Mesodermal cell (in vitro differentiated cells): ENCODE data around the gene TMEM63A.
"Not testable (repeated sequence)": the region's sequence is repeated elsewhere in the genome, so short reads cannot be mapped to it uniquely, and the experiment has no call there.

Source experiments
- H3K27ac ChIP-seq: 2 replicates; pipeline ENCODE4 v1.7.0; 2013; ENCODE audit warnings: mild to moderate bottlenecking, low read depth, low read length, moderate library complexity; ENCODE audit not compliant: severe bottlenecking
- H3K36me3 ChIP-seq: 2 replicates; pipeline ENCODE4 v1.7.1; 2013; ENCODE audit warnings: mild to moderate bottlenecking, low read length, moderate library complexity; ENCODE audit not compliant: control insufficient read depth, insufficient read depth
- H3K4me1 ChIP-seq: one replicate; pipeline ENCODE4 v1.7.1; 2013; ENCODE audit warnings: mild to moderate bottlenecking, low read length; ENCODE audit not compliant: insufficient read depth, control insufficient read depth, poor library complexity, severe bottlenecking
- H3K4me3 ChIP-seq: 2 replicates; pipeline ENCODE4 v1.7.0; 2013; ENCODE audit warnings: low read length, control low read depth, mild to moderate bottlenecking; ENCODE audit not compliant: insufficient read depth, poor library complexity, severe bottlenecking; ENCODE audit errors: extremely low read depth
- H3K9me3 ChIP-seq: 2 replicates; pipeline ENCODE4 v1.7.1; 2013; ENCODE audit warnings: mild to moderate bottlenecking, low read length, moderate library complexity; ENCODE audit not compliant: control insufficient read depth
- WGBS, 2 experiments: methylation state at CpG; one replicate each; pipeline ENCODE4 v1.1.5; 2013; ENCODE audit warnings: missing lambda C conversion rate in 2 of 2; ENCODE audit not compliant: insufficient coverage in 2 of 2; 5-methylcytosine and 5-hydroxymethylcytosine counted together

The TMEM63A gene

GRCh38 chr1:225843426-225843795, 38.8 kb downstream of the TMEM63A start:
- Histone ChIP-seq H3K9me3 (no peaks in the 10 kb centered on the region), H3K36me3 (peaks cover 17% of the 10 kb centered on the region), H3K4me3 (no peak overlapping the region), H3K4me1 (no peaks in the 10 kb centered on the region), H3K27ac (no peak overlapping the region)
- 90 to 93% methylated on average over 5 to 6 of the region's 6 CpGs for WGBS, 2 experiments

GRCh38 chr1:225842788-225843425, 39.3 kb downstream of the TMEM63A start:
- 96 to 97% methylated on average over 6 of the region's 6 CpGs for WGBS, 2 experiments
- Histone ChIP-seq H3K4me3 (no peak overlapping the region), H3K36me3 (peaks cover 20% of the 10 kb centered on the region), H3K4me1 (no peaks in the 10 kb centered on the region), H3K9me3 (no peaks in the 10 kb centered on the region), H3K27ac (no peak overlapping the region)

- Histone ChIP-seq H3K36me3 (peaks cover 20% of the 10 kb centered on the region), H3K4me3 (no peak overlapping the region), H3K27ac (no peak overlapping the region), H3K9me3 (no peaks in the 10 kb centered on the region), H3K4me1 (no peaks in the 10 kb centered on the region)
- WGBS, 2 experiments = 92 to 94% methylated on average over 10 to 12 of the region's 12 CpGs
Observed at GRCh38 chr1:225842074-225842473, 40.1 kb downstream of the TMEM63A start.

DNA sequence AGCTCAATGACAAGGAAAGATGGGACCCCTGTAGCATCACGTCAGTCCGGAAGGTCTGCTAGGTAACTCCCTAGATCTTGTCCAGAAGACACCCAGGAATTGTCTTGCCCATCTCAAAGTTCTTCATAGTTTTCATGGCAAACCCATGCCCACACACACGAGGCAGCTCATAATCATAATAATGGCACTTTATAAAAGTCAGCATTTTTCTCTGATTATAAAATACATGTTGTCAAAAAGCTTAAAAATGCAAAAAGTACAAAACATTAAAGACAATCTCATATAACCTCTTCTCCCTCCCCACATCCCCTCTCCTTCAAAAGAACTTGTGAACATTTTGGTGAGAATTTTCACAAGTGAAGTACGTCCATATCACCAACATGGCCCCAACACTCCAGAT, 41.5 kb downstream of the TMEM63A start:
- peaks cover 21% of the 10 kb centered on the region for H3K36me3 ChIP-seq
- H3K4me3 ChIP-seq = no peak overlapping the region
- no peaks in the 10 kb centered on the region for H3K9me3 ChIP-seq
- H3K4me1 ChIP-seq = no peaks in the 10 kb centered on the region
- 79 to 92% methylated on average over 2 to 3 of the region's 4 CpGs for WGBS, 2 experiments
- no peak overlapping the region for H3K27ac ChIP-seq

- peaks cover 22% of the 10 kb centered on the region for H3K36me3 ChIP-seq
- no peak overlapping the region for H3K4me3 ChIP-seq
- H3K27ac ChIP-seq = no peak overlapping the region
- H3K9me3 ChIP-seq = no peaks in the 10 kb centered on the region
- H3K4me1 ChIP-seq = no peaks in the 10 kb centered on the region
- WGBS, 2 experiments = no CpG with 5 or more reads among the region's 1 CpG
Observed at GRCh38 chr1:225840223-225840610, 42.0 kb downstream of the TMEM63A start.

- no peak overlapping the region for H3K27ac ChIP-seq
- H3K4me3 ChIP-seq = no peak overlapping the region
- 89 to 96% methylated on average over 14 of the region's 14 CpGs for WGBS, 2 experiments
- H3K36me3 ChIP-seq = peaks cover 22% of the 10 kb centered on the region
- no peaks in the 10 kb centered on the region for H3K4me1 ChIP-seq
- no peaks in the 10 kb centered on the region for H3K9me3 ChIP-seq
Observed at GRCh38 chr1:225838793-225839192, 43.4 kb downstream of the TMEM63A start.

DNA sequence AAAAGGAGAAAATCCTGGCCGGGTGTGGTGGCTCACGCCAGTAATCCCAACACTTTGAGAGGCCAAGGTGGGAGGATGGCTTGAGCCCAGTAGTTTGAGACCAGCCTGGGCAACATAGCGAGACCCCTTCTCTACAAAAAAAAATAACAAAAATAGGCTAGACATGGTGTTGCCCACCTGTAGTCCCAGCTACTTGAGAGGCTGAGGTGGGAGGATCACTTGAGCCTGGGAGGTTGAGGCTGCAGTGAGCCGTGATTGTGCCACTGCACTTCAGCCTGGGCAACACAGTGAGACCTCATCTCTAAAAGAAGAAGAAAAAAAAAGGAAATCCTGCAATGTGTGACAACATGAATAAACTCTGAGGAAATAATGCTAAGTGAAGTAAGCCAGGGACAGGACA, 45.9 kb downstream of the TMEM63A start:
- H3K4me3 ChIP-seq, H3K27ac ChIP-seq, H3K9me3 ChIP-seq, H3K4me1 ChIP-seq: not testable (repeated sequence)
- peaks cover 34% of the 10 kb centered on the region for H3K36me3 ChIP-seq
- WGBS, 2 experiments = 83 to 95% methylated on average over 1 to 3 of the region's 4 CpGs

DNA sequence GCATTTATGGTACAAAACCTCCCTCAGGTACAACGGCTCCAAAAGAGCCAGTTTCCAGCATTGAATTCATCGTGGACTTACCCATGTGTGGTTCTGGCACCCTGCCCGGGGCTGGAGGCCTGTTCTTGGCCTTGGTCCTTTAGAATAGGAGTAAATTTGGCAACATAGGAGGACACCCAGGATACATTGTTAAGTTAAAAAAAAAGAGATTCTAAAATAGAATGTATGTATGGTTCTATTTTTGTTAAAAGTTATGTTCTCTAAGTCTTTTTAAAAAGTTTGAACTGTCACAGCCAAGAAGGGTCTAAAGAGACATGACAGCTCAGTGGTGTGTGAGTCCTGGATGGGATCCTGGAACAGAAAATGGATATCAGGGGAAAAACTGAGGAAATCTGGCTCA, 46.3 kb downstream of the TMEM63A start:
- 88 to 100% methylated on average over 3 of the region's 3 CpGs for WGBS, 2 experiments
- Histone ChIP-seq H3K27ac (no peak overlapping the region), H3K4me1 (no peaks in the 10 kb centered on the region), H3K36me3 (peaks cover 32% of the 10 kb centered on the region), H3K9me3 (no peaks in the 10 kb centered on the region), H3K4me3 (no peak overlapping the region)

GRCh38 chr1:225834417-225835329, 47.5 kb downstream of the TMEM63A start:
- peaks cover 30% of the 10 kb centered on the region for H3K36me3 ChIP-seq
- H3K4me1 ChIP-seq = no peaks in the 10 kb centered on the region
- H3K4me3 ChIP-seq = no peak overlapping the region
- 87 to 93% methylated on average over 5 of the region's 7 CpGs for WGBS, 2 experiments
- H3K9me3 ChIP-seq = no peaks in the 10 kb centered on the region
- H3K27ac ChIP-seq = no peak overlapping the region

DNA sequence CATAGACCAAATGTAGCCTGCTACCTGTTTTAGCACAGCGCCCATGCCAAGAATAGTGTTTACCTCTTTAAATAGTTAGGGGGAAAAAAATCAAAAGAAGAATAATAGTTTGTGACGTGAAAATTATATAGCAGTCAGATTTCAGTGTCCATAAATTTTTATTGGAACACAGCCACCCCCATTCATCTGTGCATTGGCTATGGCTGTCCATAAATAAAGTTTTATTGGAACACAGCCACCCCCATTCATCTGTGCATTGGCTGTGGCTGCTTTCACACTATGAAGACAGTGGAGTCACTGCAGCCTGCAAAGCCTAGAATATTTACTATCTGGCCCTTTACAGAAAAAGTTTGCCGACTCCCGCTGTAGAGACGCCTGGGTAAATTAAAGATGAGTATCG, 51.3 kb downstream of the TMEM63A start:
- H3K4me3 ChIP-seq = no peak overlapping the region
- H3K36me3 ChIP-seq = peaks cover 20% of the 10 kb centered on the region
- H3K27ac ChIP-seq = no peak overlapping the region
- H3K9me3 ChIP-seq = no peaks in the 10 kb centered on the region
- WGBS, 2 experiments = 86 to 100% methylated on average over 1 to 3 of the region's 6 CpGs
- peaks cover 7% of the 10 kb centered on the region for H3K4me1 ChIP-seq
